NCI-H1417 (cell line): ENCODE measurements around the gene TEPSIN.
"Not testable (repeated sequence)": the region's sequence is repeated elsewhere in the genome, so short reads cannot be mapped to it uniquely, and the experiment has no call there.

Experiments
- DNase-seq, 3 experiments: peaks; one replicate each; lab custom pipeline; 2025; lab: John Stamatoyannopoulos, UW

Gene TEPSIN

DNA sequence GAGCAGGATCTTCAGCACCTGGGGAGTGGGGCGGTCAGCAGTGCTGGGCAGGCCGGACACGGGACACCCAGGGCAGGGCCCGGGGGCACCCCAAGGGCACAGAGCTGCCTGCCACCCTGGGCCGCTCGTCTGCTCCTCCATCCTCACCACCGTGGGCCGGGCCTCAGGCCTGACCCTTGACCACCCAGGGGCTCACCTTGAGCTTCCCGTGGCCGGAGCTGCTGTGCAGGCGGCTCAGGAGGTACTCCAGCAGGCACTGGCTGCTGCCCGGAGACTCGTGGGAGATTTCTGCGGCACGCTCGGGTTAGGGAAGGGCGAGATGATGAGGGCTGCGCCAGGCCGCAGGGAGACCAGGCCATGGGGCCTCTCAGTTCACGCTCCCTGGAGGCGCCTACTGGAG lies 2.1 kb downstream of the TEPSIN start:
- DNase-seq = no peak

DNA sequence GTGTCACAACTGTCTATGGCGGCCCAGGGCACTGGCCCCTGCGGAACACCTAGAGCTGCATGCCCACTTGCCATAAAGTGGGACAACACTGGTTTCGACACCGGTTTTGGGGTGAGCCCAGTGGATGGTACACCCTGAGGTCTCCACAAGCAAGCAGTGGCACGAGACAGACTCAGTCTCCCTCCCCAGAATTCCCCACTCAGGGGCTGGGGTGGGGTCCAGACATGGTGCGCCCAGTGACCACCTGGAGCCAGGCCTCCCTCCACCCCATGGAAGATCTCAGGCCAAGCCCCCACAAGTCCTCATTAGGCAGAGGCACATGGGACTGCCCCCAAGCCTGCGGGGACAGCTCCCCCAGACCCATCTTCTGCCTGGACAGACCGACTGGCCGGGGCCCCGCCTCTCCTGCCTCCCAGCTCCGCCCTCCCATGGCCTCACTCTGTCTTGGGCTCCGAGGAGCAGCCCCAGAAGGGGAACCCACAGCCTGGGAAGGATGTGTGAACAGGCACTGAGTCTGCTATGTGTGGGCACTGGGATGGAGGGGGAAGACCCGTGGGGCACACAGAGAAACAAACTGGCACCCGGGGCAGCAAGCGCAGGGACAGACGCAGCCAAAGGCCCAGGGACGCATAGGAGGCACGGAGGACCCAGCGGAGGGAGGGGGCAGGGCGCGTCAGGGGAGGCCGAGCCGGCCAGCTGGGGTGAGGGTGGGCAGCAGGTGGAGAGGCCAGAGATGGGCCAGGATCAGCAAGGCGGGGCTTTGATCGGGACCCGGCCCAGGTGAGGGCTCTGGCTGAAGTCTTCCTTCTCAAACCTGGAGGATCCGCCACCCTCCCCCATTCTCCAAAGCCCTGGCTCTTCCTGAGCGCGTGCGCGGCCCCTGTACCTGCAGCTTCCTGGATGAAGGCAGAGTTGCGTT lies 2.8 kb downstream of the TEPSIN start:
- no peak for DNase-seq

DNA sequence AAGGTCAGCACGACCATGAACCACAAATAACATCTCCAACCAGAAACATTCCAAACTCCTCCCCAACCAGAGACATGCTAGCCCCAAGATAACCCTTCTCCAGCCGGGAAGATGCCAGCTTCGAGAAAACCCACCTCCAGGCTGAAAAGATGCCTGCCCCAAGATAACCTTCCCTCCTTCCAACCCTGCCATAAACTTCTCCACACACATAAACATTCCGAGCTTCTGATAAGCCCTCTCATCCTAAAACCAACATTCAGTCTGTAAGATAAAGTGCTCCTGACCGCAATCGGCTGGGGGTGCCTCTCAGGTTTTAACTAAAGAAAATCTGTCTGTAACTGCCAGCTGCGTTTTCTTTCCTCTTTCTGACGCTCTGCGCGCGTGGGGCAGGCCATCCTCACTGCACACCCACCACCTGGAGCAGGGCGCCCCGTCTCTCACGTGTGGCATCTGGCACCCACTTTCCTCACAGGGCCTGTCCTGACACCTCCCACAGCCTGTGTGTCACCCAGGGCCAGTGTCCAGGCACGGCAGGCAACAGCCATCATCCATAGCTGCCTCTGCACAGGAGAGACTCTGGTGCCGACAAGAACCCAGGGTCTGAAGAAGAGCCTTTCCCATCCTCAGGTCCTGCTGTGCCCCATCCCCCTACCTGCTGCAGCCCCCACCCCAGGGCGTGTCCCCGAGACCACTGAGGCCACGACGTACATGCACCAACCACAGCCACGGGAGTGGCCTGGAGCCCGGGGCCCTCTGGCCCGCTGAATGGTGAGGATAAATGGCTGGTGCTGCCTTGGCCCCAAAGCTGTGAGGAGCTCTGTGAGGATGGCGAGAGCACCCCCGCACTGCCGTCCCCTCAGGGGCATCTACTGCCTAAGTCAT lies 3.7 kb downstream of the TEPSIN start:
- DNase-seq = no peak

DNA sequence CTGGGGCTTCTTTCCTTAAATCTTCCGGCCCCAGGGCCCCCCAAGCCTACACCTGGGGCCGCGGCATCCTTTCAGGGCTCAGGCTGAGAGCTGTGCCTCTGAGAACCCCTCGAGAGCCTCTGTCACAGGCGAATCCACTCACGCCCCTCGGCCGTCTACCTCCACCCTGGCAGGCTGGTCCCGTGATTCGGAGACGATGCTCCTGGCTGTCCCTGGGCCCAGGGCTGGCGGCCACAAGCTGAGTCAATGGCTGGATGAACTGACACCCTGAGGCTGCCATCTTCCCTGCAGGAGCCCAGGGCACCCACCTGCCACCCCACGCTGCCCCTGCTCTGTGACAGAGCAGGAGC lies 4.4 kb downstream of the TEPSIN start:
- DNase-seq = no peak

DNA sequence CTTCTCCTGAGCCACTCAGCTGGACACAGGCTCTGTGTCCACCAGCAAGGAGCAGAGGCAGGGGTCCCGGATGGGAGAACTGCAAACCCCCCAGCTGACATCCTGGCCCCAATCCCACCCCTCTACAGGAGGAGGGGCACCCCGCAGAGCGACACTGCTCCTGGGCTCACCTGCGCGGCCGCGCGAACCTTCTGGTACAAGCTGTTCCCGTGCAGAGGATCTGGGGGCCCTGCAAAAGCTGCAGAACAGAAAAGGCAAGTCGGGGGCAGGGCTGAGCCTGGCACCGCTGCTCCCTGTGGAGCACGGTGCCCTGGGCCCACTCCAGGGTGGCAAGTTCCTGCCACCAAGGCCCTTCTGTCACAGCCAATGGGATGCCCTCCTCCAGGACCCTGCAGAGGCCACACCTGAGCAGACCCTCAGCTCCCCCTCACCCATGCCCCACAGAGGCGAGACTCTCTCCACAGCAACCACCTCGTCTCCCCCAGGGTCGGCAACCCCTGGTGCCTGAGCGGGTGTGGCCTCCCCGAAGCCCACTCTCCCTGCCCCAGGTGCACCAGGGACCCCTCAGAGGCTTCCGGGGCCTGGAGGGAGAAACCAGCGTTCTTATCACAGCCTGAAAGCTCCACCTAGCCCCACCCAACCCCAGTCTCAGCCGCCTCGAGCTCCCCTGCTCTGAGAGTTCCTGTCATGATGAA lies 4.9 kb downstream of the TEPSIN start:
- no peak for DNase-seq

DNA sequence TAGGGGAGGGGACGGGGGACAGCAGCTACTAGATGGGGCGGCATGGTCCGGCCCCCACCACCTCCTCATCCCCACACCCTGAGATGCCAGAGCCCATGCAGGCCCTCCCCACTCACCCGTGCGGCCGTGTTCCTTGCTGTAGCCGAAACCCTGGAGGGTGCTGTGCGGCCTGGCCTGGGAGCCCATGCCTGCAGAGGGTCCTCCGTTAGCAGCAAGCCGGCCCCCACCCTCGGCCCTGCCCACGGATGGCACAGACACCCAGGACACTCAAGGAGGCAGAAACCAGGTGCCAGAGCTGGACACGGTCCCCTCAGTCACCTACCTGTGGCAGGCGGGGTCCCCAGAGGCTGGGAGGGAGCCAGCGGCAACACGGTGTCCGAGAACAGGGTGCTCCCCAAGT lies 5.5 kb downstream of the TEPSIN start:
- DNase-seq = no peak

DNA sequence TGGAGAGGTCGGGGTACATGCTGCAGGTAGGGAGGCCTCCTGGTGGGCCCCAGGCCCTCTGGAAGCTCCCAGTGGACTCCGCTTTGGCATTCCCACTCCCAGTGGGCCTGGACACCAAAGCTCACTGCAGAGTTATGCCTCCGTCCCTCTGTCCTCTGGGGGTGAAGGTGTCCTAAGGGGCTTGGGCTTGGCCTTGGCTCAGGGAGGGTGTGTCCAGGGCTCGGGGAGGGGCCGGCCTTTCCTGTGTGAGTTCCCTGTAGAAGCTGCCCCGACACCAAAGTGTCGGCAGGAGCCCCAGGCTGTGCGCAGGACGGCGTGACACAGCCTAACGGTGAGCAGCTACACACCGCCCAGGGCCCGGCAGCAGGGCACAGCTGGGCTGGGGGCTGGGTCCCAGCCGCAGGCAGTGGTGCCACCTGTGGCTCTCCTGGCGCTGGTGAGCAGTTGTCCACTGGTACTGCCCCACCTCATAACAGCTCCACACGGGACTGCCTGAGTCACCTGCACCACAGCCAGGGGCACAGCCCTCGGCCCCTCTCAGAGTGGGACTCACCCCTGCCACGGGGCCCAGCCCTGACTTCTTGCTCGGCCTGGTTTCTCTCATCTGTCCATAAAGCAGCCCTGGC lies 6.1 kb downstream of the TEPSIN start:
- DNase-seq = no peak

DNA sequence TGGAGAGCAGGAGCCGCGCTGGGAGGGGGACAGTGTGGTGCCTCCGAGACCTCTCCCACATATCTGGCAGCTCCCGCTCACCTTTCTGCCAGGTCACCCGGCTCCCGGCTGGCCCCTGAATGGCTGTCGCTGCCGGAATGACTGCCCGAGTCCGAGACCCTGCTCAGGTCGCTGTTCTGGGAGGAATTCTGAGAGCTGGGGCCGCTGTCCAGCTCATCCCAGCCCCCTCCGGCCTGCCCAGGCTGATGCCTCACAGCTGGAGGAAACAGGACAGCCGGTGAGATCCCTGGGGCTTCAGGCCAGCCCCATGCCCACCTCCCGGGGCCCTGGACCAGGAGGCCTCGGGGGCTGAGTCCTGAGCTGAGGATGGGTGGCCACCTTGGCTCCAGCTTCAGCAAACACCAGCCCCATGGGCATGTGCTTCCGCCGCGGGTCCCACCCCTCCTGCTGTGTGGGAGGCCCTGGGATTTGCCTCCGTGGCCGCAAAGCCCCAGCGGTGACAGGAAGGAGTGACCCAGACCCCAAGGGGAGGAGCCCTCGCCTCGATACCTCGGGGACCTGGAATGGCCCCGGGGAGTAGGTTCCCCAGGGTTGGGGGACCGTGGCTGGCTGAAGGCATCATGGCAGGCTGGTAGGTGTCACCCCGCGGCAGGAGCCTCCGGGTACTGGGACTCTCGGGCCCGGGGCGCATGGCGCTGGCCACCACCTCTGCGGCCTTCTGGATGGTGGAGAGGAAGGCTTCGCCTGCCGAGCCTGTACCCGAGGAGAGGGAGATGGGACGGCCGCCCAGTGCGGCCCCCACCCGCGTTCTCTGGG lies 6.9 kb downstream of the TEPSIN start:
- no peak for DNase-seq

DNA sequence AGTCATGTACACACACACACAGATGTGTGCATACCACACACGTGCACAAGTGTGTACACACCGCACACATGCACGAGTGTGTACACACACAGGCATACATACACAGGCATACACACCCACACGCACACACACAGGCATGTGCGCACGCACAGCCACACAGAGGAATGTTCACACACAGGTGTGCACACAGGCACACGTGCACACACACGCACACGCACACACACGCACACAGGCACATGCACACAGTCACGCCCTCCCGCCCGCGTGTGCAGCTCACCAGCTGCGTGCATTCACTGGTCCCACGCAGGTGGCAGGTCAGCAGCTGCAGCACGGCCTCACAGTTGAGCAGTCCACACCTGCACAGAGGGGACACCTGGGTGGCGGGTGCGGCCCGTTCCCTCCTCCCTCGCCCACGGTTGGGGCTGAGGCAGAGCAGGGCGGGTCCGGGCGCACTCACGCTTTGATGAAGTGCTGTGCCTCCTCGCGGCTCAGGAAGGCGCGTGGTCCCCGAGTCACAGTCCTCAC lies 7.7 kb downstream of the TEPSIN start:
- no peak for DNase-seq

DNA sequence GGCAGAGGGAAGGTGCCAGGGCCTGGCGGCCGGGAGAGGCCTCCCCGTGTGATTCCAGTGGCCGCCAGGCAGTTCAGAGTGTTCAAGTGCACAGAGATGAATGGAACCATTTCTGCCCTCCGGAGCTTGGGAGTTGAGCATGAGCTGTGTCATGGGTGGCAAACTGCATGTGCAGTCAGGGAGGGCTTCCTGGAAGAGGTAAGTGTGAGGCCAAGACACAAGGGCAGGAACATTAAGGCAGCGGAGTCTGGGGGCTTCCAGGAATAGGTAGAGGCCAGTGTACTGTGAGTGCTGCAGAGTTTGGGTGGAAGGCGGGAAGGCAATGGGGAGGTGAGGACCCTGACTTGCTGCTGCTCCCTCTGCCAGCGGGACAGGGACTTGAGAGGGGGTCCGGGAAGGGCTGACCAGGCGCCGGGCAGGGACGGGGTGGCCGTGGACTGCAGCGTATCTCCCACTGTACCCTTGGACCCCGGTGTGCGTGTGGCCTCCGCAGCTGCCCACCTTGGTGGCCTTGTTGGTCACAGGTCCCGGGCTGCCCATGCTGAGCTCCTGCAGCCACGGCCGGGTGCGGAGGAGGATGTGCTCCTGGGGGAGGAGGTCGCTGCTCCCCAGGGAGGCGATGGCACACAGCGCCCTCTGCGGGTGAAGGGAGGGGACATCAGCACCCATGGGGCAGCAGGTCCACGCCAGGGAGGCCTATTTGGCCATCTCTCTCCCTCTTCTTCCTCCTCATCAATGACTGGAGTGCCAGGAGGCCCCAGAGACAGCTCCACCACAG lies 8.6 kb downstream of the TEPSIN start:
- DNase-seq = no peak

DNA sequence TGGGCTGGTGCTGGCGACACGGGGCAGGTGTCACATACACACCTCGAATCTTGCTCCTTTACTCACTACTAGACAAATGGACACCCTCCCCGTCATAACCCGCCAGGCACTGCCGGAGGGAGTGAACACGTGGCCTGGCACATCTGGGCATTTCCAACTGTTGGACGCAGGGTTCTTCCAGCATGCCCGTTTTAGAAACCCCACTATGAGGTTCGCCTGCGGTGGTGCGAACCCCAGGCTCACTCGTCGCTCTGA lies 9.3 kb downstream of the TEPSIN start:
- no peak for DNase-seq

DNA sequence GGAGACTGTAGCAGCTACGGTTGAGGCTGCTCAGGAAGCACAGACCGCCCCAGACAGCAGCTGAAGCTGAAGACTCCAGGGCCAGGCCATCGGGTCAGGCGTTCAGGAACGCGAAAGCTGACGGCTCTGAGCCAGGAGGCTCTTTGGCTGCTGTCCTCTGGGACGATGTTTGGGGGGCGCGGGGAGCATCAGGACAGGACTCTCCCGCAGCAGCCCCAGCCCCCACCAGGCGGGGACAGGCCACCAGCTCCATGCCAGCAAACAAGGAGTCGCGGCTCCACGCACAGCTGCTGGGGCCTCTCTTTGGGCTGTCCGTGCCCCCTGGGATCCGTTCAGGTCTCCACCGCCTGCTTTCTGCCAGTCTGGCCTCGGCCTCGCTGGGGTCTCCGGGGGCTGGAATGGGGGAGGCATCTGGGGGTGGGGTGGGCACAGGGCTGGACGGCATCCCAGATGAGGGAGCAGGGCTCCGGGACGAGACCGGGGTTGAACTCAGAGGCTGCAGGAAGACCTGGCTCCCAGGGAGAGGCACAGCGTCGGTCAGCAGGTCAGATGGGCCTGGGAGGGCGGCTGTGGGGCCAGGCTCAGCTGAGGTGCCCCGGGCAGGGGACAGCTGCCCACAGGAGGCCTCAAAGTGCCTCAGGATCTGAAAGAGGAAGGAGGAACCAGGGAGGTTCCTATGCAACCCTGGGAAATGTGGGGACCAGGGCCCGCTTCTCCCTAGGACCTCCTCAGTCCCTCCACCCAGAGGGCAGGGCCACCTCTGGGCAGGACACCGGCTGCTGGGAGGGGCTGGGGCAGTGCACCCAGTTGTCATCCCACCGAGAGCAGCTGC lies 9.8 kb downstream of the TEPSIN start:
- no peak for DNase-seq

DNA sequence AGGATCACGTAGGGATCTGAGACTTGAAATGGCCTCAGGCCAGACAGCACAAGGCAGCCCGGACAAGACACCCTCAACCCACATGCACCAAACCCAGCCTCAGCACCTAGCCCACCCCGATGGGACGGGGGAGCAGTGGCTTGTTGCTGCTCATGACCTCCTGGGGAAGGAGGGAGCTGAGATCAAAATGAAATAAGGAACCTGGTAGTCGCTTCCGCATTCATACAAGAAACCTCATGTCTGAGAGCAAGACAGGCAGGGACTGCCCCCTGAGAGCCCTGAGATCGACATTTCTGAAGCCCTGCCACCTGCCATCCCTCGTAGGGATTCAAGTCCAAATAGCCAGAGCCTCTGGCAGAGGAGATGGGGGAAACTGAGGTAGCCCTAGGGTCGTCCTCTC lies 10.4 kb downstream of the TEPSIN start:
- no peak for DNase-seq

DNA sequence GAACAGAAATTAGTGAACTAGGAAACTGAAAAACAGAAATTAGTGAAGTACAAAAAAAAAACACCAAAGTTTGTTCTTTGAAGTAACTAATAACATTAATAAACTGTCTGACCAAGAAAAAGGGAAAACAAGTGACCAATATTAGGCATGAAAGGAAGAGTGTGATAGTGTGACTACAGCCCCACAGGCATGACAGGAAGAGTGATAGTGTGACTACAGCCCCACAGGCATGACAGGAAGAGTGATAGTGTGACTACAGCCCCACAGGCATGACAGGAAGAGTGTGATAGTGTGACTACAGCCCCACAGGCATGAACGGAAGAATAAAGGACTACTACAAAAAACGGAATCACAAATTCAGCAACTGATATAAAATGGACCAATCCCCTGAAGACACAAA lies 11.2 kb downstream of the TEPSIN start:
- DNase-seq = not testable (repeated sequence)

DNA sequence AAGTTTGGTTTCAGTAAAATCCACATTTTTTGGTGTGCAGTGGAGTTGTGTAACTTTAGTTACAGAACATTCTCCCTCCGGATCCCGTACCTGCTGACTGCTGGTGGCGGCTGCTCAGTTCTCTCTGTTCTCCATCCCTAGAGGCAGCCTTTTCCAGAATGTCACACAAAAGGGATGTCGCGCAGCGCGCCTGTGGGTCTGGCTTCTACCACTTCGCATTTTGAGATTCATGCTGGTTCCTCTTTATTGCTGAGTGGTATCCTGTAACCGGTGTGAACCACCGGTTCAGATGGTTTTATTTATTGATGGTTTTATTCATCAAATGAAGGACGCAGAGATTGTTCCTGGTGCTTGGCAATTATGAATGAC lies 15.1 kb downstream of the TEPSIN start:
- DNase-seq = peak; percentile 45 to 86 (median 73)

DNA sequence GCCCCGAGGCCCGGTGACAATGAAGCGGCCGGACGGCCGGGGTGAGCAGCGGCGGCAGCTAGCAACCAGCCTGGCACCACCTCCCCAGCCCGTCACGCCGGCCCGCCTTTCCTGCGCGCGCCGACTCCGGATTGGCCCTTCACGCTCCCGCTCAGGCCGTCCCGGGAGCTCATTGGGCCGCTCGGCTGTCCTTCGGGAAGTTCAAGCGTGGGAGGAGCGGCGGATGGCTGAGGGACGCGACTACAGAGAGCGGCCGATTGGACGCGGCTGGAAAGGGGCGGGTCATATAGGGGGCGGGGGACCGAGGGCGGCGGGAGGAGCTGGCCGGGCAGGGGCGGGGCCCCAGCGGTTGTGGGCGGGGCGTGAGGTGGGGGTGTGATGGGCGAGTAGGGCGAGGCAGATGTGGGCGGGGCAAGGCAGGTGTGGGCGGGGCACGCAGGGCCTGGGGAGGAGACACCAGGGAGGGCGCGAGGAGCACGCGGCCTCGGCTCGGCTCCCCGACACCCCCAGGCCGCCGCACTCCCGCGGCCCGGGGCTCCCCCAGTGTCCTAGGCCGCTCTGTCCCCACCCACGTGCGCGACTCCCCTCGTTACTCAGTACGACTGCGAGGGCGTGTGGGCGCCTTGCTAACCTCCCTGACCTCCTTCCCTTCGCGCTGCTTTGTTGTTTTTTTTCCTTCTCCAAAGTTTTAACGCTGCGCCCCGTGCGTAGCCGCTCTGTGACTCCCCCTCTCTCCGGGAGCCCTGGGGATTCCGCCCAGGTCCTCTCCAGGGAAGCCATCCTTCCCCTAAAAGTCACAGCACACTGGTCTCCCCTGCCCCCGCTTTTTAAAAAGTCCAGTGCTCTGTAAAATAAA lies 15.7 kb downstream of the TEPSIN start, which contains the start of gene CEP131:
Gene CEP131 (minus strand): TSS at position 60 of the 856 bp plus-strand sequence. CDS start 2,909 bp downstream, outside the sequence.
- peak; percentile 97 to 99 (median 98) for DNase-seq

DNA sequence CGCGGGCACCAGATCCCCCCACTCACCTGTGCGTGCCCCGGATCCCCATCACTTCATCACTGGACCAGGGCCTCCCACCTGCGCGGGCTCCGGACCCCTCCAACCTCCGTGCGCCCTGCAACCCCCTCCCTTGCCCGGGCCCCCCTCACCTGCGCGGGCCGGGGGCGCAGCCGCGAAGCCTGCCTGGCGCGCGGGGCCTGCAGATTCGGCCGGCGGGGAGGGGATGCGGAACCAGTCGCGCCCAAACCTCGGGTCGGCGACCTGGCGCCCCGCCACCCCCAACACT lies 16.3 kb downstream of the TEPSIN start:
- DNase-seq = no peak

DNA sequence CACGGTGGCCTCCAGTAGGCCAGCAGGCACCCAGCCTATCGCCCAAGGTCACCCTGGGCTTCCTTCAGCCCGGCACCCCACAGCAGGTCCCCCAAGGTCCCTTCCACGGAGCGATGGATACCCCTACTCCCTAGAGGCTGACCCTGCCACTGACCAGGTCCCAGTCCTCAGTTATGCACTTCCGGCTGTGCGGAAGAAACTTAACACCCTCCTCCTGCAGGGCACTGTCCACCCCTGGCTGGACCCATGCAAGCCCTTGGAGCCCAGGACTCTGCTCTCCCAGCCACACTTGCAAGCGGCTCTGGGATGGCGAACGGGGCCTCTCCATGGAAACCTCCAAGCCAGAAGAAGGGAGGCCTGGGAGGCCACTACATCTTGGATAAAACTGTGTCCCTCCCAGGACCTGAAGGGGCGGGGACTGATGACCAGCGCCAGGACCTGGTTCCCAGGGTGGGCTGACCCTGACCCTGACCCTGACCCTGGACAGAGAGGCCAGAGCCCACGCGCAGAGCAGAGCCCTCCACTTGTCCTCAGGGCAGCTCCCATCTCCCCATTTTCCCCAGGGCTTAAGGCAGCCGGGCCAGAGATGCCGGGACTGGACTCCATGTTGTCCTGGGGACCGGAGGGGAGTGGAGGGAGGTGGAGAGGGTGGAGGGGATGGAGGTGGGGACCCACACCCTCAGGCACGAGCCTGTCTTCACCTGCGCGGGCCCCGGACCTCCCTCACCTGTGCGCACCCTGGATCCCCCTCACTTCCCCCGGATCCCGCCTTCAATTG lies 16.8 kb downstream of the TEPSIN start:
- DNase-seq = peak in 2 of 3 experiments; percentile 40 to 46
